ENCODE measurements around the gene GFPT1. TPM values are rescaled to one million over a fixed set of nuclear protein-coding genes. Genes with fewer than 3 reads are reported as not detected.
A peak's percentile ranks its signal among the peaks of the same experiment; 100 is the strongest.
"Not testable (repeated sequence)": the region's sequence is repeated elsewhere in the genome, so short reads cannot be mapped to it uniquely, and the experiment has no call there.

GFPT1 gene
- total and polyA plus RNA-seq, 5 donors from 2014 or later, result 8.0 to 20.7 (median 12.0) TPM

DNA sequence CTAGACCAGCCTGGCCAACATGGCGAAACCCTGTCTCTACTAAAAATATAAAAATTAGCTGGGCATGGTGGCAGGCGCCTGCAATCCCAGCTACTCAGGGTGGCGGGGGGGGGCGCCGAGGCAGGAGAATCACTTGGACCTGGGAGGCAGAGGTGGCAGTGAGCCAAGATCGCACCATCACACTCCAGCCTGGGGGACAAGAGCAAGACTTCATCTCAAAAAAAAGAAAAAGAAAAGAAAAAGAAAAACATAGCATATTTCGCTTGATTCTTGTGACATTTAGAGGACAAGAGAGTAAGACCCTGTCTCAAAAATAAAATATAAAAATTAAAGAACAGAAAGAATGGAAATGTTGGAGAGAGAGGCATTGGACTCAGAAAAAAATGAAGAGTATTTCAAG is 32.1 kb upstream of the GFPT1 start:
- not testable (repeated sequence) for H3K27me3 ChIP-seq (ENCODE audit: control insufficient read depth, insufficient read depth, low read length); H3K4me3 ChIP-seq (ENCODE audit: low read depth, low read length); H3K27ac ChIP-seq (ENCODE audit: insufficient read depth, low read length, poor library complexity, severe bottlenecking); H3K27ac Mint-ChIP-seq; DNase-seq; H3K4me1 ChIP-seq (ENCODE audit: control insufficient read depth, insufficient read depth, low read length, poor library complexity, severe bottlenecking); H3K4me3 Mint-ChIP-seq; H3K9me3 Mint-ChIP-seq; ATAC-seq (ENCODE audit: low read depth in 2 of 2); H3K27me3 Mint-ChIP-seq; H3K9me3 ChIP-seq (ENCODE audit: control insufficient read depth in 2 of 2, low read length in 2 of 2)
- Mint-ChIP-seq H3K36me3 (peaks cover 20% of the 10 kb centered on the region), H3K4me1 (peaks cover 2 to 10% (median 7%) of the 10 kb centered on the region in 4 donors)
- peaks cover 42% of the 10 kb centered on the region for H3K36me3 ChIP-seq (ENCODE audit: control insufficient read depth, insufficient read depth, low read length)

DNA sequence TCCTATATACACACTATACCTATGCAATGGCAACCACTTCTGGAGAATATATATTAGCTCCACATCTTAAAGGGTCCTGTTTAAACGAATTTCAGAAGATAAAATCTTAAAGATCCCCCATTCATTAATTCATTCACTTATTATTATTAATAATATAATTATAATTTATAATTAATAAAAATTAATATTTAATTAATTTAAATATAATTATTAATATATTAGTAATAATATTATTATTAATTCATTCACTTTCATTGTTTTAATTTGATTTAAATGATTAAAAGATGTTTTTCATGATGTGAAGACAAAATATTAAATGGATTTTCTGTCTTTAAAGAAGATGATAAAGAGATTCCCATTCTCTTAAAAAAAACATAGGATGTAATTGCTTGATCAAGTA is 29.1 kb upstream of the GFPT1 start:
- Histone ChIP-seq H3K9me3 (ENCODE audit: control insufficient read depth in 2 of 2, low read length in 2 of 2) (no peaks in the 10 kb centered on the region), H3K27me3 (ENCODE audit: control insufficient read depth, insufficient read depth, low read length) (no peaks in the 10 kb centered on the region), H3K36me3 (ENCODE audit: control insufficient read depth, insufficient read depth, low read length) (peaks cover 53% of the 10 kb centered on the region), H3K4me3 (ENCODE audit: low read depth, low read length) (no peak overlapping the region), H3K4me1 (ENCODE audit: control insufficient read depth, insufficient read depth, low read length, poor library complexity, severe bottlenecking) (peaks cover 3% of the 10 kb centered on the region), H3K27ac (ENCODE audit: insufficient read depth, low read length, poor library complexity, severe bottlenecking) (no peak overlapping the region)
- Mint-ChIP-seq H3K9me3 (no peaks in the 10 kb centered on the region), H3K27me3 (no peaks in the 10 kb centered on the region), H3K36me3 (peaks cover 16% of the 10 kb centered on the region), H3K4me3 (no peak overlapping the region), H3K27ac (no peak overlapping the region), H3K4me1 (peaks cover 1 to 7% (median 5%) of the 10 kb centered on the region in 4 donors)
- DNase-seq (no peak), ATAC-seq (ENCODE audit: low read depth in 2 of 2) (no peak)

DNA sequence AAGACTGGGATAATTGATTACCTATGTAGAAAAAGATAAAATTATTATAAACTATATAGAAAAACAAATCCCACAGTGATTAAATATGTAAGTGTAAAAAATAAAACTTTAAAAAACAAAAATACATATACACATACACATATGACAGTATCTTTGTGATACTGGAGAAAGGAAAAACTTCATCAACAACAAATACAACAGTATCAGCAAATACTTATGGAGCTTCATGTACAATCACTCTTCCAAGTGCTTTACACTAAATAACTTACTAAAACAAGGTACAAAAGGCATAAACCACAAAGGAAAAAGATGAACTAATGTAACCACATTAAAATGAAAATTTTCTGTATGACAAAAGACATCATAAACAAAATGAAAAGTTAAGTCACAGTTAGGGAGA is 24.1 kb upstream of the GFPT1 start:
- peaks cover 55% of the 10 kb centered on the region for H3K36me3 ChIP-seq (ENCODE audit: control insufficient read depth, insufficient read depth, low read length)
- H3K4me1 Mint-ChIP-seq, result peaks cover 0 to 12% (median 5%) of the 10 kb centered on the region in 4 donors

DNA sequence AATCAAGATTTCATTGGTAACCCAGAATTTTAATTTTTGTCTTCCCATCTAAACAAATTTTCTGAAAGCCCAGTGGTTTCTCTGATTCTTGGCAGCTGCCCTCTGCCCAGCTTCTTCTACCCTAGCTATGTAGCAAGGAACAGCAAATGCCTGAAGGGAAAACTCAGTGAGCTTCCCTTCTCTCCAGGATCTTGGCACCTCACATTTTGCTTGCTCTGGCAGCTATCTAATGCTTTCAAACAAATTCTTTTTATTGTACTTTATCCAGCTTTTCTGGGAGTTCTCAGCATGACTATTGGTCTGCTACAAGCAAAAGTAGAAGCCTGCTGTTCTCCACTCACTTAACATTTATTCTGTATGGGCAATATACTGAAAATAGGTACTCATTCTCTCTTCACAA is 18.3 kb upstream of the GFPT1 start:
- DNase-seq, result no peak
- peaks cover 0 to 15% (median 4%) of the 10 kb centered on the region in 4 donors for H3K4me1 Mint-ChIP-seq
- no peaks in the 10 kb centered on the region for H3K27me3 ChIP-seq (ENCODE audit: control insufficient read depth, insufficient read depth, low read length)
- H3K27ac Mint-ChIP-seq, result peak overlapping the region in 1 of 3 donors; percentile 79
- H3K9me3 Mint-ChIP-seq, result no peaks in the 10 kb centered on the region
- peaks cover 40% of the 10 kb centered on the region for H3K36me3 Mint-ChIP-seq
- H3K4me1 ChIP-seq (ENCODE audit: control insufficient read depth, insufficient read depth, low read length, poor library complexity, severe bottlenecking), result no peaks in the 10 kb centered on the region
- no peak overlapping the region for H3K4me3 Mint-ChIP-seq
- no peaks in the 10 kb centered on the region for H3K9me3 ChIP-seq (ENCODE audit: control insufficient read depth in 2 of 2, low read length in 2 of 2)
- H3K27ac ChIP-seq (ENCODE audit: insufficient read depth, low read length, poor library complexity, severe bottlenecking), result no peak overlapping the region
- peaks cover 55% of the 10 kb centered on the region for H3K36me3 ChIP-seq (ENCODE audit: control insufficient read depth, insufficient read depth, low read length)
- H3K27me3 Mint-ChIP-seq, result no peaks in the 10 kb centered on the region
- no peak overlapping the region for H3K4me3 ChIP-seq (ENCODE audit: low read depth, low read length)
- no peak for ATAC-seq (ENCODE audit: low read depth in 2 of 2)

More for the DNA sequence above, 24.1 kb upstream of the GFPT1 start:
- no peak overlapping the region for H3K27ac ChIP-seq (ENCODE audit: insufficient read depth, low read length, poor library complexity, severe bottlenecking)
- no peak for DNase-seq
- H3K27me3 Mint-ChIP-seq, result no peaks in the 10 kb centered on the region
- H3K4me1 ChIP-seq (ENCODE audit: control insufficient read depth, insufficient read depth, low read length, poor library complexity, severe bottlenecking), result peaks cover 3% of the 10 kb centered on the region
- H3K4me3 ChIP-seq (ENCODE audit: low read depth, low read length), result no peak overlapping the region
- no peak for ATAC-seq (ENCODE audit: low read depth in 2 of 2)
- no peaks in the 10 kb centered on the region for H3K27me3 ChIP-seq (ENCODE audit: control insufficient read depth, insufficient read depth, low read length)
- H3K27ac Mint-ChIP-seq, result no peak overlapping the region
- no peaks in the 10 kb centered on the region for H3K9me3 ChIP-seq (ENCODE audit: control insufficient read depth in 2 of 2, low read length in 2 of 2)
- H3K4me3 Mint-ChIP-seq, result no peak overlapping the region
- H3K36me3 Mint-ChIP-seq, result peaks cover 14% of the 10 kb centered on the region
- no peaks in the 10 kb centered on the region for H3K9me3 Mint-ChIP-seq

DNA sequence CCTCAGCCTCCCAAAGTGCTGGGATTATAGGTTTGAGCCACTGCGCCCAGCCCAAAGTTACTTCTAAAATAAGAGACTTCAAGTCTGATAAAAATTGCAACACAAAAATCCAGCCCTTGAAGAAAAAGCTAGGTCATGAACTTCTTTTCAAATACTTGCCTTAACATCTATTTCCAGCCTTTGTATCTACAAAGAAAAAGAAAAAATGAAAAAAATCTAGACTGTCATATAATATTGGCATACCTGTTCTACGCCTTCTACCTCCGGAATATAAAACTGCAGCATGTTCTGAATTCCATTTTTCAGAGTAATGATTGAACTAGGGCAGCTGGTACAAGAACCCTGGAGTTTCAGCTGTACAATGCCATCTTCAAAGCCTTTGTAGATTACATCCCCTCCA is 13.1 kb upstream of the GFPT1 start:
- Mint-ChIP-seq H3K4me1 (peaks cover 0 to 3% (median 0%) of the 10 kb centered on the region in 4 donors), H3K27ac (no peak overlapping the region), H3K27me3 (no peaks in the 10 kb centered on the region), H3K4me3 (no peak overlapping the region), H3K9me3 (no peaks in the 10 kb centered on the region), H3K36me3 (peaks cover 34% of the 10 kb centered on the region)
- ATAC-seq (ENCODE audit: low read depth in 2 of 2) (no peak), DNase-seq (no peak)
- Histone ChIP-seq H3K4me3 (ENCODE audit: low read depth, low read length) (no peak overlapping the region), H3K4me1 (ENCODE audit: control insufficient read depth, insufficient read depth, low read length, poor library complexity, severe bottlenecking) (no peaks in the 10 kb centered on the region), H3K9me3 (ENCODE audit: control insufficient read depth in 2 of 2, low read length in 2 of 2) (no peaks in the 10 kb centered on the region), H3K27ac (ENCODE audit: insufficient read depth, low read length, poor library complexity, severe bottlenecking) (no peak overlapping the region), H3K36me3 (ENCODE audit: control insufficient read depth, insufficient read depth, low read length) (peaks cover 56% of the 10 kb centered on the region), H3K27me3 (ENCODE audit: control insufficient read depth, insufficient read depth, low read length) (no peaks in the 10 kb centered on the region)

DNA sequence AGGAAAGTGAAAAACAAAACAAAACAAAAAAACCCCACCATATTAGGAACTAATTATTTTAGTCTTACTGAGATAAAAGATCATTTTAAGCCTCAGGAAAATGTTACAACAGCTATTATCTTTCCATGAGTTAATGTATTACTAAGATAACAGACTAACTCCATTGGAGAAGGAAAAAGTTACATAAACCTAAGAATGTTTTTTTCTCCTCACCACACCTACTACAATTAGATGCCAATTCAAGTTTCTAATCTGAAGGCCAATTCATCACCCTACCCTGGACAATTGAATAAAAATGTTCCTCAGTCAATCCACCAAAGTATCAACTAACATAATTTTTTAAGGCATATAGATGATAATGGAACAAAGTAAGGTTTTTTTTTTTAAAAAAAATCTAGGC is 10.2 kb upstream of the GFPT1 start:
- Histone ChIP-seq H3K9me3 (ENCODE audit: control insufficient read depth in 2 of 2, low read length in 2 of 2) (no peaks in the 10 kb centered on the region), H3K27ac (ENCODE audit: insufficient read depth, low read length, poor library complexity, severe bottlenecking) (no peak overlapping the region), H3K27me3 (ENCODE audit: control insufficient read depth, insufficient read depth, low read length) (no peaks in the 10 kb centered on the region), H3K4me1 (ENCODE audit: control insufficient read depth, insufficient read depth, low read length, poor library complexity, severe bottlenecking) (no peaks in the 10 kb centered on the region), H3K4me3 (ENCODE audit: low read depth, low read length) (no peak overlapping the region), H3K36me3 (ENCODE audit: control insufficient read depth, insufficient read depth, low read length) (peaks cover 39% of the 10 kb centered on the region)
- Mint-ChIP-seq H3K4me1 (peaks cover 0 to 2% (median 0%) of the 10 kb centered on the region in 4 donors), H3K9me3 (no peaks in the 10 kb centered on the region), H3K36me3 (peaks cover 40% of the 10 kb centered on the region), H3K27me3 (no peaks in the 10 kb centered on the region), H3K27ac (no peak overlapping the region), H3K4me3 (no peak overlapping the region)
- no peak for DNase-seq
- ATAC-seq (ENCODE audit: low read depth in 2 of 2), result no peak

DNA sequence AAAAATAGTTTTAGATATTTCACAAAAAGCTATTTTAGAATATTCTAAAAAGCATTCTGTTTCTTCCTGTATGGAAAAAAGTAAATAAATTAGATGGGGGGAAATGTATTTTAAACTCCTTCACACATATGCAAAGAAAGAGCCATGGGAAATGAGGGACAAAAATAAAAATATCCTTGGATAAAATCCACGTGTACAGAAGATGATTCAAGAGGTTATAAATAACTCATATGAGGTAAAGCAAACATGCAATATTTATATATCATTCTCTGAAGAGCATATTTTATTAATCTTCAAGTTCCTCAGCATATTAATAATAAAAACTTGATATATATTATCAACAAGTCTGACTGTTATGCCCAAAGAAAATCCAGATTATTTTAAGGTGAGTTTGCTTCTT is 8.8 kb upstream of the GFPT1 start:
- no peak overlapping the region for H3K4me3 ChIP-seq (ENCODE audit: low read depth, low read length)
- no peak overlapping the region for H3K4me3 Mint-ChIP-seq
- H3K36me3 Mint-ChIP-seq, result peaks cover 33% of the 10 kb centered on the region
- no peak for DNase-seq
- H3K4me1 Mint-ChIP-seq, result no peaks in the 10 kb centered on the region
- no peaks in the 10 kb centered on the region for H3K9me3 Mint-ChIP-seq
- H3K27ac Mint-ChIP-seq, result no peak overlapping the region
- no peaks in the 10 kb centered on the region for H3K9me3 ChIP-seq (ENCODE audit: control insufficient read depth in 2 of 2, low read length in 2 of 2)
- H3K4me1 ChIP-seq (ENCODE audit: control insufficient read depth, insufficient read depth, low read length, poor library complexity, severe bottlenecking), result no peaks in the 10 kb centered on the region
- H3K27me3 Mint-ChIP-seq, result no peaks in the 10 kb centered on the region
- no peak for ATAC-seq (ENCODE audit: low read depth in 2 of 2)
- no peaks in the 10 kb centered on the region for H3K27me3 ChIP-seq (ENCODE audit: control insufficient read depth, insufficient read depth, low read length)
- peaks cover 32% of the 10 kb centered on the region for H3K36me3 ChIP-seq (ENCODE audit: control insufficient read depth, insufficient read depth, low read length)
- H3K27ac ChIP-seq (ENCODE audit: insufficient read depth, low read length, poor library complexity, severe bottlenecking), result no peak overlapping the region

DNA sequence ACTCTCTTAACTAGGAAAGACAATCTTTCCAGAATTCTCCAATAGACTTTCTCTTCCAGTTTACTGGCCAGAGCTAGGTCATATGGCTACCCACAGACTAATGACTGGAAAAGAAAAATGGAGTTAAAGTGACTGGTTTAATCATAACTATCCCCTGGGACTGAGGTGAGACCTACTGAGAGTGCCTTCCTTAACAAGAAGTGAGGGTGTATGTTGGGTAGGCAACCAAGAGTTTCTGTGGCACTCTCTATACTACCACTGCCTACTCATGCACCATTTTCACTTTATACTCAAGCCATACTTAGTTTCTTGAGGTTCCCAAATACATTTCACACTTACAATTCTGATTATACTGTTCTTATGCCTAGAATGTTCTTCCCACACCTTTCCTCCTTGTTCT is 6.9 kb upstream of the GFPT1 start:
- H3K36me3 ChIP-seq (ENCODE audit: control insufficient read depth, insufficient read depth, low read length), result peaks cover 25% of the 10 kb centered on the region
- no peak overlapping the region for H3K4me3 ChIP-seq (ENCODE audit: low read depth, low read length)
- ATAC-seq (ENCODE audit: low read depth in 2 of 2) (no peak), DNase-seq (no peak)
- no peak overlapping the region for H3K27ac ChIP-seq (ENCODE audit: insufficient read depth, low read length, poor library complexity, severe bottlenecking)
- Mint-ChIP-seq H3K36me3 (peaks cover 23% of the 10 kb centered on the region), H3K27ac (no peak overlapping the region), H3K4me1 (peaks cover 0 to under 1% (median 0%) of the 10 kb centered on the region in 4 donors), H3K27me3 (no peaks in the 10 kb centered on the region), H3K4me3 (no peak overlapping the region), H3K9me3 (no peaks in the 10 kb centered on the region)
- no peaks in the 10 kb centered on the region for H3K9me3 ChIP-seq (ENCODE audit: control insufficient read depth in 2 of 2, low read length in 2 of 2)
- H3K4me1 ChIP-seq (ENCODE audit: control insufficient read depth, insufficient read depth, low read length, poor library complexity, severe bottlenecking), result no peaks in the 10 kb centered on the region
- H3K27me3 ChIP-seq (ENCODE audit: control insufficient read depth, insufficient read depth, low read length), result no peaks in the 10 kb centered on the region
